ENCODE results near the gene BIRC5. TPM values are rescaled to one million over a fixed set of nuclear protein-coding genes. Genes with fewer than 3 reads are reported as not detected.

BIRC5 gene
- total and polyA plus RNA-seq, 9 donors: 0.11 to 1.4 (median 0.73) TPM; not detected in 2

DNA sequence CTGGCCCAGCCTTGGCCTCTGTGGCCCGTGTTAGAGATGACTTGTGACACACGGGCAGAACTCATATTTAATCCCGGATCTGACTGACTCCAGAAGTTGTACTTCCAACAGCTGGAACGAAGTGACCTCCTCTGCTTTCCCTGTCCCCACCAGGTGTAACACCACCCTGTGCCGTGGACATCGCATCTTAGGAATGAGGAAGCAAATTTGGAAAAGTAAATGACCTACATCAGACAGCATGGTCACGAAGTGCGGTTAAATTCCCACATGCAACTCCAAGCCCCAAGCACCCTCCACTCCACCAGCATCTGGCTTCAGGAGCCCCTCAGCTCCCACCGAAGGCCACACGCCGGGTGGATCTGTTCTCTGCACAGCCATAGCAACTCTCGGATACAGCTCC lies 30.1 kb upstream of the BIRC5 start:
- no peaks in the 10 kb centered on the region for H3K36me3 ChIP-seq
- no peak overlapping the region for H3K4me3 ChIP-seq
- no peaks in the 10 kb centered on the region for H3K9me3 ChIP-seq
- DNase-seq: no peak
- no peaks in the 10 kb centered on the region for H3K27me3 ChIP-seq
- peaks cover 19% of the 10 kb centered on the region for H3K4me1 ChIP-seq (ENCODE audit: insufficient read depth)
- 73 to 85% (median 81%) methylated on average over 12 of the region's 12 CpGs for WGBS, 3 donors
- intact Hi-C loops (cut with DNase I): loop anchor here in 1 of 4 donors (1.0 kb wide), 1 partner anchor 32 kb away; no protein-coding TSS in a partner anchor
- TF ChIP-seq POLR2A (IDR thresholded peaks at IDR 0.05): no peak
- TF ChIP-seq, protein P1, sequence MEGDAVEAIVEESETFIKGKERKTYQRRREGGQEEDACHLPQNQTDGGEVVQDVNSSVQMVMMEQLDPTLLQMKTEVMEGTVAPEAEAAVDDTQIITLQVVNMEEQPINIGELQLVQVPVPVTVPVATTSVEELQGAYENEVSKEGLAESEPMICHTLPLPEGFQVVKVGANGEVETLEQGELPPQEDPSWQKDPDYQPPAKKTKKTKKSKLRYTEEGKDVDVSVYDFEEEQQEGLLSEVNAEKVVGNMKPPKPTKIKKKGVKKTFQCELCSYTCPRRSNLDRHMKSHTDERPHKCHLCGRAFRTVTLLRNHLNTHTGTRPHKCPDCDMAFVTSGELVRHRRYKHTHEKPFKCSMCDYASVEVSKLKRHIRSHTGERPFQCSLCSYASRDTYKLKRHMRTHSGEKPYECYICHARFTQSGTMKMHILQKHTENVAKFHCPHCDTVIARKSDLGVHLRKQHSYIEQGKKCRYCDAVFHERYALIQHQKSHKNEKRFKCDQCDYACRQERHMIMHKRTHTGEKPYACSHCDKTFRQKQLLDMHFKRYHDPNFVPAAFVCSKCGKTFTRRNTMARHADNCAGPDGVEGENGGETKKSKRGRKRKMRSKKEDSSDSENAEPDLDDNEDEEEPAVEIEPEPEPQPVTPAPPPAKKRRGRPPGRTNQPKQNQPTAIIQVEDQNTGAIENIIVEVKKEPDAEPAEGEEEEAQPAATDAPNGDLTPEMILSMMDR (IDR thresholded peaks at IDR 0.05): no peak
- no peak for TF ChIP-seq EP300 (IDR thresholded peaks at IDR 0.05)
- H3K27ac ChIP-seq: no peak overlapping the region

DNA sequence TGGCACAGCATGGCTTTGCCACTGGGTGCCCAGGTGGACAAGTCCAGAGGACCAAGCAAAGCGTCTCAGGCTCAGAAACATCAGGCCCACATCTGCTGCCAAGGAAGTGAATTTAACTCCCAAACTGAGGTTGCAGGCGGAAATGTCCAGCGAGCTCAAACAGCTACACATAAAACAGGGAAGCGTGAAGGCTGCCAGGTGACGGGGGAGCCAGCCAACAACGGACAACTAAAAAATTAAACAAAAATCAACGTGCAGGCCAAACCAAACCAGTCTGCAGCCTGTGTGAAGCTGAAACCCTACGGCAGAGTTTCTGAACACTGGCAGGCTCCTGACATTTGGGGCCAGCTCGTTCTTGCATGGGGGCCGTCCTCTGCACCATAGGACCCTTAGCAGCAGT lies 29.7 kb upstream of the BIRC5 start:
- Histone ChIP-seq H3K4me1 (ENCODE audit: insufficient read depth) (peaks cover 17% of the 10 kb centered on the region), H3K27ac (no peak overlapping the region), H3K27me3 (no peaks in the 10 kb centered on the region), H3K4me3 (no peak overlapping the region), H3K9me3 (no peaks in the 10 kb centered on the region), H3K36me3 (no peaks in the 10 kb centered on the region)
- intact Hi-C loops (cut with DNase I): loop anchor here in 1 of 4 donors (1.0 kb wide), 1 partner anchor 32 kb away; no protein-coding TSS in a partner anchor
- peak in 4 of 5 donors; percentile 55 to 78 (median 60) for DNase-seq
- TF ChIP-seq, protein P1 (IDR thresholded peaks at IDR 0.05): no peak
- TF ChIP-seq POLR2A (IDR thresholded peaks at IDR 0.05): no peak
- no peak for TF ChIP-seq EP300 (IDR thresholded peaks at IDR 0.05)
- 26 to 69% (median 45%) methylated on average over 10 of the region's 10 CpGs for WGBS, 3 donors

DNA sequence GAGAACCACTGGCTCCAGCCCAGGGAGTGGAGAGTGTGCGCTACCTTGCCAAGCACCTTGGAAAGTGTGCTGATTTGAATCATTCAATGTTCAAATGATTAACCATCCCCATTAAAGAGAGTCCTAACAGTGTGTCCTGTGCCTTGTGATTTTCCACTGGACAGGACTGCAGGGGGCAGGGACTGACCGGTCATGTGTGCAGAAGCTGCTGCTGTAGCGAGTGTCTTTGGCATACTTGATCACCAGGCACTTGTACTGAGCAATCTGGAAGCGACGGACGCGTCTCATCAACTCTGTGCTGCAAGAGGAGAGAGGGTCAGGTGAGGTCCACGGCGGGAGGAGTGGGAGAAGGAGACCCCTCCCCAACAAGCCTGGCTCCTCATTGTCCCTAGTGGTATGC lies 29.2 kb upstream of the BIRC5 start:
- H3K4me1 ChIP-seq (ENCODE audit: insufficient read depth): peaks cover 13% of the 10 kb centered on the region
- no peak for DNase-seq
- no peak overlapping the region for H3K4me3 ChIP-seq
- WGBS, 3 donors: 69 to 82% (median 70%) methylated on average over 9 of the region's 9 CpGs
- H3K9me3 ChIP-seq: no peaks in the 10 kb centered on the region
- H3K27ac ChIP-seq: no peak overlapping the region
- TF ChIP-seq EP300 (IDR thresholded peaks at IDR 0.05): no peak
- no peak for TF ChIP-seq POLR2A (IDR thresholded peaks at IDR 0.05)
- TF ChIP-seq, protein P1 (IDR thresholded peaks at IDR 0.05): no peak
- H3K27me3 ChIP-seq: no peaks in the 10 kb centered on the region
- intact Hi-C loops (cut with DNase I): loop anchor here in 1 of 4 donors (1.0 to 5.0 kb wide), 2 partner anchors 33 to 228 kb away; partner anchors contain the start of gene TNRC6C
- H3K36me3 ChIP-seq: no peaks in the 10 kb centered on the region

DNA sequence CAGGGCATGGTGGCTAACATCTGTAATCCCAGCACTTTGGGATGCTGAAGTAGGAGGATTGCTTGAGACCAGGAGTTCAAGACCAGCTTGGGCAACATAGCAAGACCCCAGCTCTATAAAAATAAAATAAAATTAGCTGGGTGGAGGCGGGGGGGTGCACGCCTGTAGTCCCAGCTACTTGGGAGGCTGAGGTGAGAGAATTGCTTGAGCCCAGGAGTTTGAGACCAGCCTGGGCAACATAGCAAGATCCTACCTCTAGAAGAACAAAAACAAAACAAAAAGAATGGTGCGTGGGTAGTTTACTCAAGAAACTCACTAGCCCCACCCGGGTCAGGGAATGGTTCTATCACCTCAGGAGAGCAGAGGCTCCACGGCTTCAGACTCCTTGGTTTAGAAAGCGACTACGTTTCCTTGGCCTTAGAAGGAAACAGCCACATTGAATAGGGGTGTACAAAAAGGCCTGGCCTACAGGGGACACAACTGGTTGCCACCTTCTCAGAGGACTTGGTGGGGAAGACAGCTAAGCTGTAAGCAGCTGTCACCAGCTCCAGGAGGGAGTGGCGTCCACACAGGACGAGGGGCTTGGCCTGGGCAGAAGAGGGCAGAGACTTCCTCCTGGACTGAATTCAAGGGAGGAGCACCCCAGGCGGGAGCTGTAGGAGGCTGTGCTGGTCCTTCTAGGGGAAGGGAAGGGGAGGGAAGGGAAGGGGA lies 27.9 kb upstream of the BIRC5 start:
- Histone ChIP-seq H3K27ac (no peak overlapping the region), H3K27me3 (no peaks in the 10 kb centered on the region), H3K4me1 (ENCODE audit: insufficient read depth) (peaks cover 7% of the 10 kb centered on the region), H3K9me3 (no peaks in the 10 kb centered on the region), H3K4me3 (no peak overlapping the region), H3K36me3 (no peaks in the 10 kb centered on the region)
- 44 to 46% (median 45%) methylated on average over 10 of the region's 10 CpGs for WGBS, 3 donors
- peak in 1 of 5 donors; percentile 38 for DNase-seq
- TF ChIP-seq EP300 (IDR thresholded peaks at IDR 0.05) (no peak), POLR2A (IDR thresholded peaks at IDR 0.05) (no peak)
- TF ChIP-seq, protein P1 (IDR thresholded peaks at IDR 0.05): no peak
- intact Hi-C loops (cut with DNase I): loop anchor here in 1 of 4 donors (5.0 kb wide), 1 partner anchor 229 kb away; the partner anchor contains the start of gene TNRC6C

Measured in ovary (tissue), 9 donors.